Measurements from ENCODE around the gene KMT2E.

The KMT2E gene

DNA sequence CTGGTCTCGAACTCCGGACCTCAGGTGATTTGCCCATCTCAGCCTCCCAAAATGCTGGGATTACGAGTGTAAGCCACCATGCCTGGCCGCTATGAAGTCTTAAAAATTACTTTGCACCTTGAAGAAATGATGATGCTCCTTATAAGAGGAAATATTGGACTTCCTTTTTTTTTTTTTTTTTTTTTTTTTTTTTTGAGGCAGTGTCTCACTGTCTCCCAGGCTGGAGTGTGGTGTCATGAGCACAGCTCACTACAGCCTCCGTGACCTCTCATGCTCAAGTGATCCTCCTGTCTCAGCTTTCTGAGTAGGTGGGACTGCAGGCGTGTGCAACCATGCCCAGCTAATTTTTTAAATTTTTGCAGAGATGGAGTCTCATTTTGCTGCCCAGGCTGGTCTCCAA lies 65.3 kb downstream of the KMT2E start:
- no peak for DNase-seq (ENCODE audit: low read depth)

DNA sequence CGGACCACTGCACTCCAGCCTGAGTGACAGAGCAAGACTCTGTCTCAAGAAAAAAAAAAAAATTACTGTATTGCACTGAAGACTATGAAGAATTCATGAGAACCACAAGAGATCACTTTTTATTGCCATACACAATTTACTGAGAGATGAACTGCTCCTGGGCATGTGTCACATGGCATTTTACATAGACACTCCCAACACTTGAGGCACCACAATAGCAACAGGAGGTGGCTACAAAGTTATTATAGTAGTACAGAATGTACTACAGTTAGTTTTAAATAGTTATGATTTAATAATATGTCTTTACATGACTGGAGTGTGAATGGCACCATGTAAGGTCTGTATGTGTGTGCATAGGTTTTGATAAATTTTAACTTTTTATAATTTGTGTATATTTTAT lies 70.6 kb downstream of the KMT2E start:
- no peak for DNase-seq (ENCODE audit: low read depth)

- DNase-seq (ENCODE audit: low read depth): no peak
These were observed 72.8 kb downstream of the KMT2E start for GRCh38 chr7:105086850-105087249.

- DNase-seq (ENCODE audit: low read depth): peak; percentile 15
These were observed 74.0 kb downstream of the KMT2E start for GRCh38 chr7:105087981-105088380.

DNA sequence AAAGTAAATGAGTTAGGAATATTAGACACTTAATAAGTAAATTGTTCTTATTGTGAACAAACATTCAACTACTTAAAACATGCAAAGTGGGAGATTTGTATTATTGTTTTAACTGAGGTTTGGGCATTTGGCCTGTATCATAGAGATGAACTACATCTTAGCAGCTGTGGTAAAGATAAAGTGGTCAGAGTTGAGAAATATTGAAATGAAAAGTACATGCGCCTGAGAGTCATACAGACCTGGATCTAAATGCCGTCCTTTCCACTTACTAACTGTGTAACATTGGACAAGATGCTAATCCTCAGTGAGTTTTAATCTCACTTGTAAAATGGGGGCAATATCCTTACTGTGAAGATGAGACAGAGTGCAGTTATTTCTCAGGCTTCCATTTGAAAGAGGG lies 74.5 kb downstream of the KMT2E start:
- no peak for DNase-seq (ENCODE audit: low read depth)

- DNase-seq (ENCODE audit: low read depth): no peak
These were observed 81.0 kb downstream of the KMT2E start for GRCh38 chr7:105094966-105095365.

DNA sequence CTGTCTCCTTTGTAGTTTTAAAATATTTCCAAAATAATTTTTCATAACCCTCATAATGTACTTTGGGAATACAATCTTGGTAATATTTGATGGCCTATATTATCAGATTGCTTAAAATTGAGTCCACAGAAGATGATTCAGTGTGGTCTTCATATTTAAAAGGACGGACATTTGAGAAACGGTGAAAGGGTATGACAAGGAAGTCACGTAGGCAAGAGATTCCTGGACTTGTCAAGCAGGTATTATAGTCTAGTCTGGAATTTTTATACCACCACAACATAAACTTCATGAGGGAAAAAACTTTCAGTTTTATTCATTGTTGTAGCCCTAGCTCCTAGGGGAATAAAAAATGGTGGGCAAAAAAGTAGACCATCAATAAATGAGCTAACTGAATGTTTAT lies 82.3 kb downstream of the KMT2E start:
- no peak for DNase-seq (ENCODE audit: low read depth)

DNA sequence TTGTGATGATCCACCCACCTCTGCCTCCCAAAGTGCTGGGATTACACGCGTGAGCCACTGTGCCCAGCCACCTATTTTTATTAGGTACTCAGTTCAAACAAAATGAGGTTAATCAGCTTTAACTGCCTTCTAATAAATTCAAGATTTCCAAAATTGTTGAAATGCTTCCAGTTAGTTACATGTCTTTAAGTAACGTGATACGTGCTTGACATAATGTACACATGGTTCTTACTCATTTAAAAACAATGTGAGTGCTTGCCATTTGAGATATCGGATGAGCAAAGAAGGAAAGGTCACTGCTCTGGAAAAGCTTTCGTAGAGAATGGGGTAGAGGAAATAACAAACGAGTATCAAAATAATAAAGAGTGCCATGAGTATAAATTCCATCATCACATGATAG lies 83.6 kb downstream of the KMT2E start:
- DNase-seq (ENCODE audit: low read depth): peak; percentile 94

GRCh38 chr7:105098863-105099515 lies 85.0 kb downstream of the KMT2E start:
- peak; percentile 39 for DNase-seq (ENCODE audit: low read depth)

- DNase-seq (ENCODE audit: low read depth): no peak
These were observed 87.9 kb downstream of the KMT2E start for GRCh38 chr7:105101864-105102263.

DNA sequence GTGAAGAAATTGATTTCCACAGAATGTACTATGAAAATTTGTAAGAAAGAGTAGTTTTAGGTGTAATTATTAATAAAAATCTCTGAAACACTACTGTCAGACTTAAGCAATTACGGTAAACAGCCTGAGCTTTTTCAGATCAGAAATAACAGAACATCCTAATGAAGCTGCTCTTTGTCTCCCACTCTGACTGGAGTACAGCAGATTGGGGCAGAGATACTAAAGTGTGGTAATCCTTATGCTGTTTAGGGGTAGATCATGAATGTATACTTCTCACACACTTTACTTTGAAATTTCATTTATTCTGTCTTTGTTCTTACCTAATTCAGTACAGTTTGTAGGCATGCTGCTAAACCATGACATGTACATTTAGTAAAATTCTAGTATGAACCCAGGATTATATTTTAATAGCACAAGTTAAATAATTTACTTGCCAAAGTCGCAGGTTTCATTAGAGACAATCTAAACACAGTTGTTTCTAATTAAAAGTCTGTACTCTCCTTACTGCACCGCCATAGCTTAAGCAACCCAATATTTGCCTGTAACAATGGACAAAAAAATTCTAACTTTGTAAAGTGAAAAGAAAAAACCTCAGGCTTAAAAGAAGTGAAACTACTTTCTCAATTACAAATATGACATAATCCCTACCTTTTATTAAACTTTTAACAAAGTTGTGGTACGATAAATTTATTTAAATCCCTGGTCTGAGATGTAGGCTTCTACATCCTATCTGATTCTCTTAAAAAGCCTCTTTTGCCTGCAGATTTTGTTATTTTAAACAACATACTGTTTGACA lies 88.8 kb downstream of the KMT2E start:
- DNase-seq (ENCODE audit: low read depth): no peak

DNA sequence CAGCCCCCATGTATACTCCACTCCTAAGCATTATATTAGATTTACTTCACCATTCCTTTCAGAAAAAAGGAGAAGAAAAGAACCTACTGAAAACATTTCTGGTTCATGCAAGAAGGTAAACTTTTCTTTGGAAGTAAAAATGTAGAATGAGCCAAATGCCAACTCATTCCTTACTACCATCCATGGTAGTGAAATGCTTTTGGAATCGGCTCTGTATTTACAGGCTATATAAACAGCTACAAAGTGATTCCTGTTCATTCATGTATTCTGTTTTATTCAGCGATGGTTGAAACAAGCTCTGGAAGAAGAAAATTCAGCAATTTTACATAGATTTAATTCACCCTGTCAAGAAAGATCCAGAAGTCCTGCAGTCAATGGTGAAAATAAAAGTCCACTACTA lies 91.6 kb downstream of the KMT2E start:
- no peak for DNase-seq (ENCODE audit: low read depth)

DNA sequence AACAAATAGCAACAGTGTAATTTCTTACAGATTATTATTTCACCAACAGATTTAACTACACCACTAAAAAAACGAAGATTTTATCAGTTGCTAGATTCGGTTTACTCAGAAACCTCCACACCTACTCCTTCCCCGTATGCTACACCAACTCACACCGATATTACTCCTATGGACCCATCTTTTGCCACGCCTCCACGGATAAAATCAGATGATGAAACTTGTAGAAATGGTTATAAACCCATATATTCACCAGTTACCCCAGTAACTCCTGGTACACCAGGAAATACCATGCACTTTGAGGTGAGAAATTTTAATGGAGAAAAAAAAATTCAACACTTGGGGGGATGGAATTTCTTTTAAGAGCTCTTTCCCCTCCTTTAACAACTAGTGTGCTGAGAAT lies 92.5 kb downstream of the KMT2E start:
- DNase-seq (ENCODE audit: low read depth): no peak

GRCh38 chr7:105107458-105107857 lies 93.5 kb downstream of the KMT2E start:
- DNase-seq (ENCODE audit: low read depth): no peak

GRCh38 chr7:105112440-105113418 lies 98.7 kb downstream of the KMT2E start:
- no peak for DNase-seq (ENCODE audit: low read depth)

DNA sequence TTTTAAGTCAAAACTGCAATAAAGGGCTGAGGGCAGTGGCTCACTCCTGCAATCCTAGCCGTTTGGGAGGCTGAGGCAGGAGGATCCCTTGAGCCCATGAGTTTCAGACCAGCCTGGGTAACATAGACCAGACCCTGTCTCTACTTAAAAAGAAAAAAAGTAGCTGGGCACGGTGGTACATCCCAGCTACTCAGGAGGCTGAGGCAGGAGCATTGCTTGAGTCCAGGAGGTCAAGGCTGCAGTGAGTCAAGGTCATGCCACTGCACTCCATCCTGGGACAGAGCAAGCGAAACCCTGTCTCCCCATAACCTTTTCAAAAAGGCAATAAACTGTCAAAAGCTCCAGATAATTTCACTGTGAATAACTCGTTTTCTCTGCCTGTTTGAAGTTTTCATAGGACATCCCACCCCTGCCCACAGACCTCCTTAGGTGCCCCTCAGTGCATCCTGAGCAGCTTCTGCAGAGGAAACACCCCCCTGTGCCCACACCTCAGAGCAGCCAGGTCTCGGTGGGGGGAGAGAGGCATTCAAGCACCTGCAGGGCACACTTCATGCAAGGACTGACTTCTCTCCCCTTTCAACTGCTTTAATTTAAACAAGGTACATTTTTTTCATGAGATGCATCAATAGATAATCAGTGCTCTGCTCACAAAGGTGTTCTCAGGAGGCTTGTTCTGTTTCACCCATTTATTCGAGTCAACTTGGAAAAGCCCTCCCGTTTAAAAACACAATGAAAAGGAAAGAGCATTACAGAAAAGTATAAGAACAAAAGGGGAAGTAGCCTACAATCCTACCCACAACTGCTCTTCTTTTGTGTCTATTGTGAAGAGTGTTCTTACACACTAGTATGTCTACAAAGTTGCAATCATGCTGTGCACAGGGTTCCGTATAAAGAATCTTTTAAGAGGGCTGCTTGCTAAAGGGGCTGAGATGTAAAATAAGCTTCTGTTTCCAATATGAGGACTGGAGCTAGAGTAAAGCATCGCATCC lies 104.9 kb downstream of the KMT2E start:
- DNase-seq (ENCODE audit: low read depth): no peak

- DNase-seq (ENCODE audit: low read depth): no peak
These were observed 108.6 kb downstream of the KMT2E start for GRCh38 chr7:105122619-105123018.

- no peak for DNase-seq (ENCODE audit: low read depth)
These were observed 111.7 kb downstream of the KMT2E start for GRCh38 chr7:105125745-105126144.

- no peak for DNase-seq (ENCODE audit: low read depth)
These were observed 112.5 kb downstream of the KMT2E start for GRCh38 chr7:105126436-105126975.

DNA sequence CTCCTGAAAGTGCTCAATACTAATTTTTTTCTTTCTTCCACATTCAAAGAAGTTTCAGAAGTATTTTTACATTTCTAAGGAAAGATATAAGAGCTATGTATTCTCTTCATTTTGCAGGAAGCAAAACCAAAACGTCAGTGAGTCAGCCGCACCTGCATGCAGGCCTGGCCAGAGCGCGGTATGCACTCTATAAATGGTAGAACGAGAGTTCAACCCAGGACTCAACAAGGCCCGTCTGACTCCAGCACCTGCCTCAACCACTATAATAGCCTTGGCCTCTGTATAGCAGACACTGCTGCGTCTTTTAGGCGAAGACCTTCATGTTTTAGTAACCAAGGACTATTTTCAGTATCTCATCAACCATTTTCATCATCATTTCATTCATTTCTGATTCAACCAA lies 113.2 kb downstream of the KMT2E start:
- DNase-seq (ENCODE audit: low read depth): no peak

- DNase-seq (ENCODE audit: low read depth): no peak
These were observed 116.0 kb downstream of the KMT2E start for GRCh38 chr7:105130048-105130447.
